NCI-H526 (cell line): ENCODE data around the gene KCTD20.

Source experiments
- DNase-seq, 2 experiments: peaks; one replicate each; lab custom pipeline; 2025; lab: John Stamatoyannopoulos, UW

KCTD20 gene

DNA sequence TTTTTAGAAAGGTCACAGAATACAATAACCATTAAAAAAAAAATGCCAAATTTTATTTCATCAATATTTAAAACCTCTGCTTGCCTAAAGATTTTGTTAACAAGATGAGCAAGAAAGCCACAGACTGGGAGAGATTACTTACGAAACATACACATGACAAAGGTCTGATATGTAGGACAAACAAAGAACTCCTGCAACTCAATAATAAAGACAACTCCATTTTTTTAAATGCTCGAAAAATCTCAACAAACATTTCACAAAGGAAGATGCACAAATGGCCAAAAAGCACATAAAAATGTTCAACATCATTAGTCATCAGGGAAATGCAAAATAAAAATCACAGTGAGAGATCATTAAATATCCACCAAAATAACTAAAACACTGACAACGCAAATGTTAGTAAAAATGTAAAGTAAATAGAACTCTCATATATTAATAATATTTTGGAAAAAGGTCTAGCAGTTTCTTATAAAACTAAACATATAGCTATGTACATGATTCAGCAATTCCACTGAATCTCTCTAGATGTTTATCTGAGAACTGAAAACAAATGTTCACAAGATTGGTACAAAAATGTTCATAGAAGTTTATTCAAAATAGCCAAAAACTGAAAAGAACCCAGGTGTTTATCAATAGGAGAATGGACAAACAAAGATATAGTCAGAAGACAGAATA, 94.2 kb downstream of the KCTD20 start:
- DNase-seq, result no peak

DNA sequence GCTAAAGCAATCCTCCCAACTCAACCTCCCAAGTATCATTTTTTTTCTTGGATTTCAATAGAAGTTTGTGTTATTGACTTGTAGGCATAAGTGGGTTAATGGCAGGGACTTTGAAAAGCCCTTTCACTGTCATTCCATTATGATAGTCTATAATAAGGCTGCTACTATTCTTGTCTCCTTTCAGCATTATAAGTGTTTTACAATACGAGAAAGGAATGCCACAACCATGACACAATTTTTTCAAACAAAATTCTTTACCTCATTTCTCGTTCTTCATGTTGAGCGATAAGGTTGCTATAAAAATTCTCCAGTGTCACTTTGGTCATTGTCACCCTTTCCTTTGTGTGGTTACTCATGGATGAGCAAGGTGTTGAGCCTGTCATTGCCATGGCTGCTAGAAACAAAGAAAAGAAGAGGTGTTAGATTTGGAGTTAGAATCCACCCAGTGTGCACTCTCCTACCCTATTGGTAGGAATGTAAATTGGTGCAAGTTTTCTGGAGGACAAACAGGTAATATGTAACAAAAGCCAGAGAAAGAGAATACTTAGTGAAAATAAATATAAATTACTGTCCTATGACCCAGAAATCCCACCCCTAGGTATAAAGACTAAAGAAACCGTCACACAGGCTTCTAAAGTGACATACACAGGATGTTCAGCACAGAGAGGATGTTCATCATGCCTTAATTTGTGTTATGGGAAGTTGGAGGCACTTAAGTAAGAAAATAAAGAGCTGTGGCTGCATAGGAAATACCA, 97.2 kb downstream of the KCTD20 start:
- DNase-seq, result no peak
